Hematopoietic multipotent progenitor cell (in vitro differentiated cells): ENCODE data around the gene NHP2. TPM values are rescaled to one million over a fixed set of nuclear protein-coding genes. Genes with fewer than 3 reads are reported as not detected.
"Not testable (repeated sequence)": the region's sequence is repeated elsewhere in the genome, so short reads cannot be mapped to it uniquely, and the experiment has no call there.

Source experiments
- DNase-seq, 3 donors: peaks; one replicate each; pipeline ENCODE4 v3.0.0-alpha.2; 2011 to 2015; ENCODE audit warnings: low read depth in 2 of 3, low spot score in 2 of 3
- total RNA-seq: library from RNA; depleted of rRNA; stranded (reverse); fragments of >200 nt; gene quantifications from one replicate; pipeline ENCODE4 v1.2.3, GENCODE V29; 2012

The NHP2 gene
- total RNA-seq, 1 donor = 122 TPM

GRCh38 chr5:178136990-178137389 lies 16.7 kb downstream of the NHP2 start:
- DNase-seq = no peak

GRCh38 chr5:178131446-178131996 lies 22.2 kb downstream of the NHP2 start:
- DNase-seq = no peak

GRCh38 chr5:178130576-178131445 lies 22.9 kb downstream of the NHP2 start, which contains the start of gene RMND5B:
RMND5B (plus strand) TSS chr5:178131014; CDS start chr5:178138120, 7,106 bp downstream.
- peak; percentile 61 to 81 (median 79) for DNase-seq

GRCh38 chr5:178130234-178130575 lies 23.5 kb downstream of the NHP2 start:
- not testable (repeated sequence) for DNase-seq

GRCh38 chr5:178129296-178129695 lies 24.4 kb downstream of the NHP2 start:
- no peak for DNase-seq

- DNase-seq = peak in 2 of 3 donors; percentile 47 to 57
These were observed 26.2 kb downstream of the NHP2 start for GRCh38 chr5:178127300-178128009.

- DNase-seq = no peak
These were observed 27.1 kb downstream of the NHP2 start for GRCh38 chr5:178126556-178126955.

GRCh38 chr5:178125253-178125906 lies 28.3 kb downstream of the NHP2 start:
- DNase-seq = no peak

GRCh38 chr5:178123966-178124925 lies 29.4 kb downstream of the NHP2 start:
- no peak for DNase-seq

GRCh38 chr5:178123094-178123965 lies 30.4 kb downstream of the NHP2 start:
- no peak for DNase-seq

GRCh38 chr5:178122346-178122745 lies 31.3 kb downstream of the NHP2 start:
- no peak for DNase-seq

GRCh38 chr5:178121391-178122276 lies 32.1 kb downstream of the NHP2 start:
- DNase-seq = no peak

- peak; percentile 68 to 96 (median 94) for DNase-seq
These were observed 32.9 kb downstream of the NHP2 start for GRCh38 chr5:178120607-178121357.

GRCh38 chr5:178119915-178120606 lies 33.6 kb downstream of the NHP2 start:
- no peak for DNase-seq

- peak in 2 of 3 donors; percentile 66 to 67 for DNase-seq
These were observed 35.6 kb downstream of the NHP2 start for GRCh38 chr5:178117923-178118701.
